ENCODE data around the gene ATXN1.
"Not testable (repeated sequence)": the region's sequence is repeated elsewhere in the genome, so short reads cannot be mapped to it uniquely, and the experiment has no call there.

Gene ATXN1

DNA sequence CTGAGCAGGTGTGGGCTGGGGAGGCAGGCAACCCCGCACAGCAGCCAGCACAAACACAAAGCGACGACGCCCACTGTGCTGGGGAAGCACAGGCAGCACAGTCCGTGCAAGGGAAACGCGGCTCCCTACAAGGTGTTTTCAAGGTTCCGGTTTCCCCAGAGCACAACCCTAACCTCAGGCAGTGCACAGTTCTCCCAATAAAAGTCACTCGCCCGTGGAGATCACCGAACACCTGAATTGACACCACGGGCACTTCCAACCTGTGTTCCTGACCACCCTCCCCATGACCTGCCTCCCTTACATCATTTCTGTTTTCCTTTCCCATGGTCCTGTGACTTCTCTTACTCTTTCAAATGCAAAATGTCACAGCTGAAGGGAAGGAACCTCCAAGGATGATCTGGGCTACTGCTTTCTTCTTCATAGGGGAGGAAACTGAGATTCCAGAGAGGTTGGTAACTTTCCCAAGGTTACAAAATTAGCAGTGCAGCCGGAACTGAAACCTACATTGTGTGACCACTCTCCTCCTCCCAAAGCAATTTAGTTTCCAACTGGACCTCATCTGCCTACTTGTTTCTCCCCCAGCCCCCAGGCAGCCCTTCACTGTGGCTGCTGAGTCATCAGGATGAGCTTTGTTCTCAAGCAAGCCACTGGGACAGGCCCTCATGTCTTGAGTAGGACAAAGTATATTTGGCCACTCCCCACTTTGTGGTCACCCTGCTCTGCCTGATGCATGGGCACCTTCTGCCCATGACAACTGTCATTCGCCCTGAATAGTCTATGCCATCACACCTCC lies 125.3 kb downstream of the ATXN1 start:
- Histone ChIP-seq H3K27ac (ENCODE audit: low read depth, low read length) (no peak overlapping the region), H3K9ac (ENCODE audit: low read length) (no peak overlapping the region), H3K4me3 (ENCODE audit: low read length) (no peak overlapping the region), H3K4me1 (ENCODE audit: control insufficient read depth, insufficient read depth, low read length) (no peaks in the 10 kb centered on the region), H3K36me3 (ENCODE audit: control insufficient read depth, insufficient read depth, low read length) (peaks cover under 1% of the 10 kb centered on the region), H3K27me3 (ENCODE audit: control insufficient read depth, insufficient read depth, low read length) (no peaks in the 10 kb centered on the region)

DNA sequence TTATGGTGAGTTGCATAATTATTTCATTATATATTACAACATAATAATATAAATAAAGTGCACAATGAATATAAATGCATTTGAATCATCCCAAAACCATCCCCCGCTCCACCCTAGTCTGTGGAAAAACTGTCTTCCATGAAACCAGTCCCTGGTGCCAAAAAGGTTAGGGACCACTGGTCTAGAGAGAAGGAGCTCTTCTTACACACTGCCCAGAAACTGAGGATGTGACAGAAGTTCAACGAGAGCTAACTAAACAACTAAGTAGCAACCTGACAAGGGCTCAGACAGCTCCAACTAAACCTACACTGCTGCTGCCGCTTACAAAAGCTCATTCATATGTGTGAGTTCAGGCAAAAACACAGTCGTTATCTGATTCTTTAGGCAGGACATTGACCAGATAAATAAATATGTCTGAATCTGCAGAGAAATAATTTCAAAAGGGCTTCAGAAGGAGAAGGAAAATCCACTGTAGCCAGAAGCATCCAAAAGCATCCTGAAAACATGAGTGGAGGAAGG lies 125.9 kb downstream of the ATXN1 start:
- no peaks in the 10 kb centered on the region for H3K36me3 ChIP-seq (ENCODE audit: control insufficient read depth, insufficient read depth, low read length)
- H3K27me3 ChIP-seq (ENCODE audit: control insufficient read depth, insufficient read depth, low read length): no peaks in the 10 kb centered on the region
- no peak overlapping the region for H3K9ac ChIP-seq (ENCODE audit: low read length)
- no peaks in the 10 kb centered on the region for H3K4me1 ChIP-seq (ENCODE audit: control insufficient read depth, insufficient read depth, low read length)
- no peak overlapping the region for H3K27ac ChIP-seq (ENCODE audit: low read depth, low read length)
- no peak overlapping the region for H3K4me3 ChIP-seq (ENCODE audit: low read length)

DNA sequence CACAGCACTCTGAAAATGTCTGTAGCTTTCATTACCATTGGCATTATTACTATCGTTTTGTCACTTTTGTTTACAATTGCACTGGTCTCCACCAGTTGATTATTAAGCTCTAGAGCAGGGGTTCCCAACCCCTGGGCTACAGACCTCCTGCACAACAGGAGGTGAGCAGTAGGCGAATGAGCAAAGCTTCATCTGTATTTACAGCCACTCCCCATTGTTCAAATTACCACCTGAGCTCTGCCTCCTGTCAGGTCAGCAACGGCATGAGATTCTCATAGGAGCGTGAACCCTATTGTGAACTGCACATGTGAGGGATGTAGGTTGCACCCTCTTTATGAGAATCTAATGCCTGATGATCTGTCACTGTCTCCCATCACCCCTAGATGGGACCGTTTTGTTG lies 126.4 kb downstream of the ATXN1 start:
- Histone ChIP-seq H3K4me1 (ENCODE audit: control insufficient read depth, insufficient read depth, low read length) (no peaks in the 10 kb centered on the region), H3K27me3 (ENCODE audit: control insufficient read depth, insufficient read depth, low read length) (no peaks in the 10 kb centered on the region), H3K36me3 (ENCODE audit: control insufficient read depth, insufficient read depth, low read length) (no peaks in the 10 kb centered on the region), H3K27ac (ENCODE audit: low read depth, low read length) (no peak overlapping the region), H3K4me3 (ENCODE audit: low read length) (no peak overlapping the region), H3K9ac (ENCODE audit: low read length) (no peak overlapping the region)

DNA sequence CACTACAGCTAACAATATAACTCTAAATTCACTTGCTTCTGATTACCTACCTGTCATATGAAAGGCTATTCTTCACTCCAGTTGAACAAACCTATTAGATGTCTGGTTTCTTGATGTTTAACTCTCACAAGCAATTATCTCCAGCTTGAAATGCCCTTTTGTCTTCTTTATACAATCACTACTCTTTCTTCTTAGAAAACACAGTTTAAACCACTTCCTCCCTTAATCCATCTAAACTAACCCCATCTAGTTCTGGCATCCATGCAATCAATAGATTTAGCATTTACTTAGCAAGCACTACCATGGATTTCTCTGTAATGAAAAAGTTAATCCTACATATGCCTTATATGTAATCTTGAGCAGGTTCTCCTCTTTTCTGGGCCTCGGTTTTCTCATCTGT lies 127.3 kb downstream of the ATXN1 start:
- no peaks in the 10 kb centered on the region for H3K27me3 ChIP-seq (ENCODE audit: control insufficient read depth, insufficient read depth, low read length)
- H3K27ac ChIP-seq (ENCODE audit: low read depth, low read length): no peak overlapping the region
- H3K9ac ChIP-seq (ENCODE audit: low read length): no peak overlapping the region
- no peaks in the 10 kb centered on the region for H3K4me1 ChIP-seq (ENCODE audit: control insufficient read depth, insufficient read depth, low read length)
- H3K36me3 ChIP-seq (ENCODE audit: control insufficient read depth, insufficient read depth, low read length): no peaks in the 10 kb centered on the region
- H3K4me3 ChIP-seq (ENCODE audit: low read length): no peak overlapping the region

DNA sequence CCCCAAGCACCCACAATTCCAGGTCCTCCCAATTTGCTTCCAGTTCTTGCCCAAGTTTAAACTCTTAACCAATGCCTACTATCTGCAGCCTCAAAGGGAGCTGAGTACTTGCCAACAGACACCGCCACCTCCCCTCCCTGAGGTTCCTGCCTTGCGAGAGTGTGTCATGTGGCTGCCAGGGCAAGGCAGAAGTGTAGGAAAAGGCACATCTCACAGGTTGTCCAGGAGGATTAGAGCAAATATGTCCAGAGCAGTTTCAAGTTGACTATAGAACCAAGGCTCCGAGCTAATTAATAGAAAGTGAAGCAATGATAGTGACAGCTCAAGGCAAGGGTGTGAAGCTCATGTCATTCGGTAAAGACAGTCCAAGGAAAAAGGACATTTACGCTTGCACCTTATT lies 127.8 kb downstream of the ATXN1 start:
- Histone ChIP-seq H3K27me3 (ENCODE audit: control insufficient read depth, insufficient read depth, low read length) (no peaks in the 10 kb centered on the region), H3K4me1 (ENCODE audit: control insufficient read depth, insufficient read depth, low read length) (no peaks in the 10 kb centered on the region), H3K4me3 (ENCODE audit: low read length) (no peak overlapping the region), H3K36me3 (ENCODE audit: control insufficient read depth, insufficient read depth, low read length) (no peaks in the 10 kb centered on the region), H3K9ac (ENCODE audit: low read length) (no peak overlapping the region), H3K27ac (ENCODE audit: low read depth, low read length) (no peak overlapping the region)

DNA sequence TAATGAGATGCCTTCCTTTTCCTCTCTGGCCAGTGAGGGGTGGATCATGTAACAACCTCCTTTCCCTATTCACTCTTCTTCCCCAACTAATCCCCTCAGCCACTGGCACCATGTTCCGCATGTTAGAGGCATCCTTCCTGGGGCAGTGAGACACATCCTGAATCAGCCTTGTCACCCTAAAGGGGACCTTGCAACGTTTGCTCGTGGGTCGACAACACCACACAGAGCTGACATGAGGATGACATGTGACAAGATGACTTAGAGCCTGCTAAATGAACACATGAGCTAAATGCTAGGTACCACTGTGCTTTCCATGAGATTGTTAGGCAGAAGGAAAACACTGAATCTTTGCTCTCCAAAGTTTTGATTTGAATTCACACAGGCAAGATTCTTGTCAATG lies 129.2 kb downstream of the ATXN1 start:
- H3K36me3 ChIP-seq (ENCODE audit: control insufficient read depth, insufficient read depth, low read length): no peaks in the 10 kb centered on the region
- H3K9ac ChIP-seq (ENCODE audit: low read length): no peak overlapping the region
- no peaks in the 10 kb centered on the region for H3K27me3 ChIP-seq (ENCODE audit: control insufficient read depth, insufficient read depth, low read length)
- no peak overlapping the region for H3K4me3 ChIP-seq (ENCODE audit: low read length)
- no peaks in the 10 kb centered on the region for H3K4me1 ChIP-seq (ENCODE audit: control insufficient read depth, insufficient read depth, low read length)
- no peak overlapping the region for H3K27ac ChIP-seq (ENCODE audit: low read depth, low read length)

DNA sequence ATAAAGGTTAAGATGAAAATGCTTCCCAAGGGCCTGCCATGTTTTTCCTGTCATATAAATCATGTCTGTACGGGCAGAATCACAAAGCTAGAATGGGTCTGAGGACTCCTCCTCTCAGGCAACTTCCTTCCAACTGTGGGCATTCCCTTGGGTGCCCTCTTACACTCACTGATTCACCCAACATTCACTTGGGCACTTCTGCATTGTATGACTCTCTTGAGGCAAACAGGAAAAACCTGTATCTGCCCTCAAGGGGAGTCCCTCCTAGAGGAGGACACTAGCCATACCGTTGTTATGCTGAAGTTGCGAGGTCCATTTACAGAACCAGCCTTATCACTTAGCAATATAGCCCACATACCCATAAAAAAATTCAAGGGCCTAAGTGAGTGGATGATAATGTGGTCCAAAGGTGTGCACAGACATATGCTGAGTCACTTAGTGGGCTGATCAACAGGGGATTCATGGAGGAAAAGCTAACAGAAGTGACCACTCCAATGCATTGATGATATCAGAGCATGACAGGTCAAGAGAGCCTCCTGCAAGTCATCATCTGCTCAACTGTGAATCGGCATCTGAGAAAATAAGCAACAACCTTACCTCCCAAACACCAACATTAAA lies 131.1 kb downstream of the ATXN1 start:
- H3K4me1 ChIP-seq (ENCODE audit: control insufficient read depth, insufficient read depth, low read length): no peaks in the 10 kb centered on the region
- H3K27me3 ChIP-seq (ENCODE audit: control insufficient read depth, insufficient read depth, low read length): no peaks in the 10 kb centered on the region
- no peak overlapping the region for H3K4me3 ChIP-seq (ENCODE audit: low read length)
- no peak overlapping the region for H3K27ac ChIP-seq (ENCODE audit: low read depth, low read length)
- H3K9ac ChIP-seq (ENCODE audit: low read length): no peak overlapping the region
- no peaks in the 10 kb centered on the region for H3K36me3 ChIP-seq (ENCODE audit: control insufficient read depth, insufficient read depth, low read length)

DNA sequence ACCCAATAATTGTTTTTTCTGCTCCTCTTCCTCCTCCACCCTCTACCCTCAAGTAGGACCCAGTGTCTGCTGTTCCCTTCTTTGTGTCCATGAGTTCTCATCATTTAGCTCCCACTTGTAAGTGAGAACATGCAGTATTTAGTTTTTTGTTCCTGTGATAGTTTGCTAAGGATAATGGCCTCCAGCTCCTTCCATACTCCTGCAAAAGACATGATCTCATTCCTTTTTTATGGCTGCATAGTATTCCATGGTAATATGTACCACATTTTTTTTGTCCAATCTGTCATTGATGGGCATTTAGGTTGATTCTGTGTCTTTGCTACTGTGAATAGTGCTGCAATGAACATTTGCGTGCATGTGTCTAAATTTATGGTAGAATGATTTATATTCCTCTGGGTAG lies 132.7 kb downstream of the ATXN1 start:
- H3K27me3 ChIP-seq (ENCODE audit: control insufficient read depth, insufficient read depth, low read length); H3K36me3 ChIP-seq (ENCODE audit: control insufficient read depth, insufficient read depth, low read length); H3K9ac ChIP-seq (ENCODE audit: low read length); H3K4me3 ChIP-seq (ENCODE audit: low read length); H3K4me1 ChIP-seq (ENCODE audit: control insufficient read depth, insufficient read depth, low read length); H3K27ac ChIP-seq (ENCODE audit: low read depth, low read length): not testable (repeated sequence)

DNA sequence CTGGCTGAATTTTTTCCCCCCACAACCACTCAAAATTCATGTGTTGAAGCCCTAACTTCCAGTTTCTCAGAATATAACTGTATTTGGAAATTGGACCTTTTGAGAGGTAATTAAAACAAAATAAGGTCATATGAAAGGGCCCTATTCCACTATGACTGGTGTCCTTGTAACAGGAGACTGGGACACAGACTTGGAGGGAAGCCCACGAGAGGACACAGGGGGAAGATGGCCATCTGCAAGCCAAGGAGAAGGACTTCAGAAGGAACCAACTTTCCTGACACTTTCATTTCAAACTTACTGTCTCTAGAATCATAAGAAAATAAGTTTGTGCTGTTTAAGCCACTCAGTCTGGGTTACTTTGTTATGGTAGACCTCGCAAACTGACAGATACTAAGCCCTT lies 134.6 kb downstream of the ATXN1 start:
- no peaks in the 10 kb centered on the region for H3K27me3 ChIP-seq (ENCODE audit: control insufficient read depth, insufficient read depth, low read length)
- no peak overlapping the region for H3K4me3 ChIP-seq (ENCODE audit: low read length)
- no peaks in the 10 kb centered on the region for H3K36me3 ChIP-seq (ENCODE audit: control insufficient read depth, insufficient read depth, low read length)
- H3K9ac ChIP-seq (ENCODE audit: low read length): no peak overlapping the region
- H3K4me1 ChIP-seq (ENCODE audit: control insufficient read depth, insufficient read depth, low read length): peaks cover 4% of the 10 kb centered on the region
- H3K27ac ChIP-seq (ENCODE audit: low read depth, low read length): no peak overlapping the region

DNA sequence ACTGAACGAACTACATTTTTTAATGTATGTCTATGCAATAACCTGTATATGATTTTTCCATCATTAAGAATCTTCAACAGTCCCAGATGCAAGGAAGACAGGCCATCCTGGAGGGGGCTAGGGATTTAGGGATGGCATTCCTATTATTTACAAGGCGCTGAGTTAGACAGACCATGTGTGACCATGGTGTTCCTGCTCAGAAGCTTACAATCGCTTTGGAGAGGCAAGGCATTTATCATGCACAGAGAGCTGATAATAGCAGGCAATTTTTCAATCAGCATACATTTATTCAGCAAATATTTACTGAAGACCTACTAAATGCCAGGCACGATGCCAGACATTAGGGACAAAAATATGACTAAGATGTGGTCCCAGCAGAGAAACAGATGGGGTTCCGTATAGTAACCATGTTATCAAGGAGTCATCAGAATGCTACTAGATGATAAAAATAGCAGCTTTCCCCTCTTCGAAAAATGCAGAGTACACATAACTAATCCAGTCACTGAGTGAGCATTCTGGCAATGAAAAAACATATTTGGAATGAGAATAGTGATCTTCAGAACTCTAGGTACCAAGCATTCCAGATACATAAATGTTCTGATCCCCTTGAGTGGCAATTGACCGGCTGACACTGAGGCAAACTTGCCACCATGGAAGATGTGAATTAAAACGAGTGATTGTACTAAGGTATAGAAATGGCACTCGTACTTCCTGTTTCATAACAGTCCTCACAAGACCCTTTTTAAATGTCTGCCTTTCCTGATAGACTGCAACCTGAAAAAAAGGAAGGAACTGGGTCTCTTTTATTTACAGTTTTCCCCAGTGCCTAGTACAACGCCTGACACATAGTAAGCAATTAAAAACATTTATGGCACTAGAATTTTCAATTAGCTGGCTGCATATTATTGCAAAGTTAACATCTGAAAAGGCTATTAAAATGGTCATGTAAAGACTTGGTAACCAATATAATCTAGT lies 135.7 kb downstream of the ATXN1 start:
- Histone ChIP-seq H3K27ac (ENCODE audit: low read depth, low read length) (no peak overlapping the region), H3K36me3 (ENCODE audit: control insufficient read depth, insufficient read depth, low read length) (no peaks in the 10 kb centered on the region), H3K4me3 (ENCODE audit: low read length) (no peak overlapping the region), H3K9ac (ENCODE audit: low read length) (no peak overlapping the region), H3K27me3 (ENCODE audit: control insufficient read depth, insufficient read depth, low read length) (no peaks in the 10 kb centered on the region), H3K4me1 (ENCODE audit: control insufficient read depth, insufficient read depth, low read length) (peaks cover 4% of the 10 kb centered on the region)

DNA sequence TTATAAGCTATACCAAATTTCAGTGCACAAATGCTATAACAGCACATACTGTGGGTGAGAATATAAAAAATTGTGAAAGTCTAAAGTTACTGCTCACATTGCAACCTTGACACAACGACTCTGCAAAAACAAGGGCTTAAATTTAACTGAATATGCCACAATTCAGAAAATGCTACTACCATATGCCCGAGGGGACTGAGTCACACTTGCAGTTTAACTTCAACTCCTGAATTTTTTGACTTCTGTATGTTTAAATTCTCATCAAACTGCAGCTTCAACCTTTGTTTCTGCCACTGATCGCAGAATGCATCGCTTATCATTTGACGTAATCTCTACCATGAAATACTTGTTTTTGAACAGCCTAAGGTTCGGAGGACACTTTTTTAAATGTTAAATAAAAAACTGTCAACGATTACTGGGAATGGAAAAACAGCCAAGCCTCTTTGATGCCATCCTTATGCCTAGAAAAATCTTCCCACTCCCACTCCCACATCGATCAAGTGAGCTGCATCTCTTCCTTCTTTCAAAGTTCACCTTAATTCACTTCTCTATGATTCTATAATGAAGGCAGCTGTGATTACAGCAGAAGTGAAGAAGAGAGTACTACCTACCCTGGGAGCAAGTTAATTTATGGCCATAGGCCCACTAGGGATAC lies 136.5 kb downstream of the ATXN1 start:
- no peaks in the 10 kb centered on the region for H3K36me3 ChIP-seq (ENCODE audit: control insufficient read depth, insufficient read depth, low read length)
- H3K4me1 ChIP-seq (ENCODE audit: control insufficient read depth, insufficient read depth, low read length): peaks cover 4% of the 10 kb centered on the region
- no peaks in the 10 kb centered on the region for H3K27me3 ChIP-seq (ENCODE audit: control insufficient read depth, insufficient read depth, low read length)
- H3K4me3 ChIP-seq (ENCODE audit: low read length): no peak overlapping the region
- H3K27ac ChIP-seq (ENCODE audit: low read depth, low read length): no peak overlapping the region
- no peak overlapping the region for H3K9ac ChIP-seq (ENCODE audit: low read length)

DNA sequence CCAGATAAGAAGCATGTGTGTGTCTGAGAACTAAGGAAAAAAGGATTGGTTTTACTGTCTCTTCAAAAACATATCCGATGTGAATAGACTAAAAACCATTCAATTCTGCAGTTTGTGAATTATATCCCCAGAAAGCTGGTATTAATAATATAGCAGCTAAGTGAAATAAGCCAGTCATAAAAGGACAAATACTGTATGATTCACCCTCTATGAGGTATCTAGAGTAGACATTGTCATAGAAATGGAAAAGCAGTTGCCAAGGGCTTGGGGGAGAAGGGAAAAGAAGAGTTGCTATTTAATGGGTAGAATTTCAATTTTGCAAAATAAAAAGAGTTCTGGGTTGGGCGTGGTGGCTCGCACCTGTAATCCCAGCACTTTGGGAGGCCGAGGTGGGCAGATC lies 137.5 kb downstream of the ATXN1 start:
- Histone ChIP-seq H3K4me1 (ENCODE audit: control insufficient read depth, insufficient read depth, low read length) (peaks cover 4% of the 10 kb centered on the region), H3K27ac (ENCODE audit: low read depth, low read length) (no peak overlapping the region), H3K4me3 (ENCODE audit: low read length) (no peak overlapping the region), H3K9ac (ENCODE audit: low read length) (no peak overlapping the region), H3K36me3 (ENCODE audit: control insufficient read depth, insufficient read depth, low read length) (no peaks in the 10 kb centered on the region), H3K27me3 (ENCODE audit: control insufficient read depth, insufficient read depth, low read length) (no peaks in the 10 kb centered on the region)
